H1 (cell line): ENCODE data around the gene NLN. TPM values are rescaled to one million over a fixed set of nuclear protein-coding genes. Genes with fewer than 3 reads are reported as not detected.

Experiments used
- CTCF ChIA-PET: fragments of 300-600 bp; sonication (Branson Sonifier 250); formaldehyde crosslinking; loops from one replicate; lab custom pipeline; 2021; ENCODE audit not compliant: partially characterized antibody; lab: Charles Lee
- POLR2A ChIA-PET: fragments of 300-600 bp; sonication (Branson Sonifier 250); formaldehyde crosslinking; loops from one replicate; lab custom pipeline; 2021; ENCODE audit warnings: inconsistent platforms; ENCODE audit not compliant: partially characterized antibody; lab: Charles Lee
- DNase-seq, 2 experiments: peaks; one replicate each; pipeline versions ENCODE4 v3.0.0 to v3.0.0-alpha.2; 2010 to 2022; ENCODE audit warnings: low spot score in 2 of 2, low read depth in 1 of 2, mixed read lengths in 1 of 2
- FAIRE-seq: peaks from 2 replicates; lab custom pipeline; 2011; peaks lifted over from hg19 to GRCh38; lab: Jason Lieb, UNC
- H2AFZ ChIP-seq: 2 replicates; pipeline ENCODE4 v1.8.1; 2012; ENCODE audit warnings: low read length, inconsistent platforms
- H2AK5ac ChIP-seq: 2 replicates; pipeline ENCODE4 v1.6.1; 2013; ENCODE audit warnings: low read depth, low read length
- H2BK120ac ChIP-seq: replicated peaks from 2 replicates; pipeline ENCODE3; 2013; ENCODE audit warnings: low read depth, low read length, inconsistent platforms
- H2BK12ac ChIP-seq: 2 replicates; pipeline ENCODE4 v1.6.1; 2013; ENCODE audit warnings: low read depth, low read length
- H2BK15ac ChIP-seq: 2 replicates; pipeline ENCODE4 v1.6.1; 2013; ENCODE audit warnings: low read length
- H2BK20ac ChIP-seq: 2 replicates; pipeline ENCODE4 v1.6.1; 2013; ENCODE audit warnings: low read length
- H2BK5ac ChIP-seq: 2 replicates; pipeline ENCODE4 v1.6.1; 2013; ENCODE audit warnings: low read depth, low read length
- H3K14ac ChIP-seq: 2 replicates; pipeline ENCODE4 v1.6.1; 2013; ENCODE audit warnings: inconsistent platforms; ENCODE audit not compliant: insufficient read length
- H3K18ac ChIP-seq: 2 replicates; pipeline ENCODE4 v1.6.1; 2013; ENCODE audit warnings: low read length; ENCODE audit errors: extremely low read depth
- H3K23ac ChIP-seq: 2 replicates; pipeline ENCODE4 v1.6.1; 2013; ENCODE audit warnings: inconsistent platforms; ENCODE audit not compliant: insufficient read length
- H3K23me2 ChIP-seq: 2 replicates; pipeline ENCODE4 v1.6.1; 2013; ENCODE audit warnings: low read depth, low read length
- H3K27ac ChIP-seq: 2 replicates; pipeline ENCODE4 v1.6.1; 2011; ENCODE audit warnings: low read depth, low read length, inconsistent platforms
- H3K27me3 ChIP-seq, 4 experiments: replicated peaks in 1 of 4; 1 replicate in 1 of 4; 2 replicates in 3 of 4; pipeline versions ENCODE4 v1.6.1 to v1.8.1; 2011 to 2013; ENCODE audit warnings: low read length in 3 of 4, mild to moderate bottlenecking in 3 of 4, inconsistent platforms in 2 of 4, mixed read lengths in 2 of 4, moderate library complexity in 1 of 4; ENCODE audit not compliant: control insufficient read depth in 3 of 4, insufficient read depth in 3 of 4; ENCODE audit errors: extremely low read depth in 1 of 4
- H3K36me3 ChIP-seq, 4 experiments: 2 replicates each; pipeline versions ENCODE4 v1.6.1 to v1.8.1; 2011 to 2013; ENCODE audit warnings: mild to moderate bottlenecking in 4 of 4, low read length in 3 of 4, moderate library complexity in 2 of 4, control low read depth in 1 of 4, inconsistent platforms in 1 of 4; ENCODE audit not compliant: insufficient read depth in 4 of 4, control insufficient read depth in 2 of 4
- H3K4ac ChIP-seq: replicated peaks from 2 replicates; pipeline ENCODE3; 2013; ENCODE audit warnings: low read length, low read depth, mixed read lengths, inconsistent platforms; ENCODE audit not compliant: insufficient read length
- H3K4me1 ChIP-seq, 4 experiments: replicated peaks in 1 of 4; 1 replicate in 1 of 4; 2 replicates in 3 of 4; pipeline versions ENCODE4 v1.6.1 to v1.8.1; 2011 to 2013; ENCODE audit warnings: low read length in 3 of 4, inconsistent platforms in 2 of 4, mixed read lengths in 1 of 4; ENCODE audit not compliant: insufficient read depth in 4 of 4, control insufficient read depth in 3 of 4
- H3K4me2 ChIP-seq, 2 experiments: 2 replicates each; pipeline versions ENCODE4 v1.6.1 to v1.8.1; 2011 to 2013; ENCODE audit warnings: low read depth in 2 of 2, low read length in 2 of 2, control low read depth in 1 of 2, inconsistent platforms in 1 of 2, mild to moderate bottlenecking in 1 of 2; ENCODE audit not compliant: insufficient read depth in 1 of 2
- H3K4me3 ChIP-seq, 4 experiments: fragments of 200-600, 300-600 bp in 1 of 4; sonication (generic), shearing (Covaris generic), sonication (Bioruptor Twin) in 1 of 4; 2 replicates each; pipeline versions ENCODE4 v1.5.1 to v1.8.1; 2011 to 2016; ENCODE audit warnings: low read length in 4 of 4, low read depth in 3 of 4, control low read depth in 2 of 4, inconsistent platforms in 2 of 4, mild to moderate bottlenecking in 2 of 4, mixed read lengths in 1 of 4, moderate library complexity in 1 of 4; ENCODE audit not compliant: insufficient read depth in 2 of 4; ENCODE audit errors: extremely low read depth in 1 of 4
- H3K56ac ChIP-seq: replicated peaks from 2 replicates; pipeline ENCODE3; 2013; ENCODE audit warnings: low read depth, mild to moderate bottlenecking, mixed read lengths, low read length, inconsistent platforms; ENCODE audit not compliant: insufficient read length
- H3K79me1 ChIP-seq: 2 replicates; pipeline ENCODE4 v1.6.1; 2013; ENCODE audit warnings: low read depth, low read length, control low read depth
- H3K79me2 ChIP-seq, 2 experiments: 2 replicates each; pipeline versions ENCODE4 v1.6.1 to v1.8.1; 2012 to 2013; ENCODE audit warnings: low read length in 2 of 2, mild to moderate bottlenecking in 2 of 2, inconsistent platforms in 1 of 2; ENCODE audit not compliant: insufficient read depth in 2 of 2, control insufficient read depth in 1 of 2
- H3K9ac ChIP-seq, 4 experiments: replicated peaks in 1 of 4; 1 replicate in 1 of 4; 2 replicates in 3 of 4; pipeline versions ENCODE4 v1.6.1 to v1.8.1; 2011 to 2013; ENCODE audit warnings: low read depth in 3 of 4, low read length in 3 of 4, control low read depth in 2 of 4, mild to moderate bottlenecking in 2 of 4, moderate library complexity in 2 of 4, inconsistent platforms in 1 of 4; ENCODE audit errors: extremely low read depth in 1 of 4
- H3K9me3 ChIP-seq, 2 experiments: 2 replicates each; pipeline versions ENCODE4 v1.6.1 to v1.8.1; 2012 to 2013; ENCODE audit warnings: mild to moderate bottlenecking in 2 of 2, moderate library complexity in 2 of 2, control low read depth in 1 of 2, inconsistent platforms in 1 of 2, low read depth in 1 of 2, low read length in 1 of 2, mixed read lengths in 1 of 2; ENCODE audit not compliant: insufficient read depth in 2 of 2
- H4K20me1 ChIP-seq, 2 experiments: replicated peaks in 1 of 2; 2 replicates each; pipeline versions ENCODE3 to v1.8.1; 2011 to 2013; ENCODE audit warnings: inconsistent platforms in 2 of 2, low read length in 2 of 2, mild to moderate bottlenecking in 1 of 2; ENCODE audit not compliant: insufficient read depth in 2 of 2, control insufficient read depth in 1 of 2
- H4K5ac ChIP-seq: 2 replicates; pipeline ENCODE4 v1.6.1; 2013; ENCODE audit warnings: low read length, low read depth, mixed read lengths, inconsistent platforms; ENCODE audit not compliant: insufficient read length
- H4K8ac ChIP-seq: 2 replicates; pipeline ENCODE4 v1.8.0; 2013; ENCODE audit warnings: mild to moderate bottlenecking, moderate library complexity, low read length, inconsistent platforms; ENCODE audit not compliant: insufficient read depth; ENCODE audit errors: extremely low read depth
- H4K91ac ChIP-seq: replicated peaks from 2 replicates; pipeline ENCODE3; 2013; ENCODE audit warnings: low read length, mixed read lengths, inconsistent platforms; ENCODE audit not compliant: insufficient read length
- ASH2L ChIP-seq: fragments of 200-600, 300-600 bp; sonication (generic); IDR thresholded peaks from one replicate; pipeline ENCODE4 v1.7.1; 2017; ENCODE audit warnings: low read length
- FOSL1 ChIP-seq: IDR thresholded peaks from 2 replicates; pipeline ENCODE4 v1.6.1; 2011; ENCODE audit warnings: mild to moderate bottlenecking, low read depth, low read length, moderate library complexity; ENCODE audit not compliant: insufficient read depth
- JUND ChIP-seq: IDR thresholded peaks from 2 replicates; pipeline ENCODE4 v1.6.1; 2011; ENCODE audit warnings: mild to moderate bottlenecking, improper control_type of control experiment, low read length
- RNF2 ChIP-seq: fragments of 200-900, 300-1000 bp; sonication (generic); IDR thresholded peaks from 2 replicates; pipeline ENCODE4 v1.7.1; 2016; ENCODE audit warnings: borderline replicate concordance, low read depth, mild to moderate bottlenecking, antibody characterized with exemption, low read length; ENCODE audit not compliant: poor library complexity, severe bottlenecking; ENCODE audit errors: missing control alignments
- TEAD4 ChIP-seq: IDR thresholded peaks from 2 replicates; pipeline ENCODE4 v1.6.1; 2012; ENCODE audit warnings: low read depth, low read length, inconsistent platforms, mixed read lengths
- WGBS, 2 experiments: shearing (Covaris generic) in 1 of 2; methylation state at CpG; one replicate each; pipeline versions ENCODE4 v1.1.6 to v1.1.7; 2013 to 2015; ENCODE audit warnings: low lambda C conversion rate in 2 of 2, mixed read lengths in 2 of 2, inconsistent platforms in 1 of 2, low coverage in 1 of 2, missing lambda C conversion rate in 1 of 2; ENCODE audit not compliant: insufficient replicate concordance in 2 of 2, insufficient coverage in 1 of 2, insufficient read length in 1 of 2; ENCODE audit errors: extremely low coverage in 1 of 2, missing lambda C conversion rate in 1 of 2; 5-methylcytosine and 5-hydroxymethylcytosine counted together
- polyA plus RNA-seq, 7 experiments: library from polyadenylated mRNA; depleted of rRNA in 3 of 7; stranded (reverse) in 5 of 7; unstranded in 2 of 7; fragments of >200 nt in 5 of 7; fragments of 200-250 nt in 2 of 7; gene quantifications; 1 replicate in 5 of 7; 2 replicates in 1 of 7; 4 replicates in 1 of 7; pipeline versions ENCODE4 v1.2.1 to v1.2.3, GENCODE V29; 2011 to 2013; ENCODE audit warnings: missing spikeins in 2 of 7, mixed read lengths in 2 of 7
- total RNA-seq: library from RNA; stranded (reverse); fragmentation: NEBNext Ultra II Directional; extraction: Animal tissue kit (Norgen Biotek cat#: 25700); gene quantifications from 2 replicates; pipeline ENCODE4 v1.2.1, GENCODE V29; 2021

Gene NLN
- total and polyA plus RNA-seq, 2 of the 8 experiments (the other 6 are each of a cell fraction or from before 2014, with no cell fraction given) = 46.7 to 192 TPM

- Histone ChIP-seq H2BK20ac (no peak overlapping the region), H2AFZ (no peak overlapping the region), H3K9me3 (no peaks in the 10 kb centered on the region), H4K8ac (no peak overlapping the region), H3K18ac (no peak overlapping the region), H3K27ac (no peak overlapping the region), H3K4me3 (no peak overlapping the region), H4K91ac (no peak overlapping the region), H4K20me1 (peaks cover 0 to 3% of the 10 kb centered on the region in 2 experiments), H3K4me1 (peaks cover 0 to 2% (median 0%) of the 10 kb centered on the region in 4 experiments; a peak in 2 of 7 replicates), H3K79me2 (no peaks in the 10 kb centered on the region), H4K5ac (no peak overlapping the region), H3K79me1 (no peaks in the 10 kb centered on the region), H3K4me2 (no peak overlapping the region), H3K9ac (no peak overlapping the region), H3K36me3 (no peaks in the 10 kb centered on the region; a peak in 2 of 8 replicates), H2BK15ac (no peak overlapping the region), H3K23me2 (no peaks in the 10 kb centered on the region), H2BK5ac (no peak overlapping the region), H3K27me3 (no peaks in the 10 kb centered on the region), H2BK12ac (no peak overlapping the region), H3K23ac (no peak overlapping the region), H2AK5ac (no peak overlapping the region), H3K4ac (no peak overlapping the region), H2BK120ac (no peak overlapping the region), H3K56ac (no peak overlapping the region), H3K14ac (no peak overlapping the region)
- ChIA-PET POLR2A (no interaction called here), CTCF (no interaction called here)
- FAIRE-seq (no peak), DNase-seq (no peak)
- TF ChIP-seq ASH2L = no peak
- no peak for TF ChIP-seq RNF2
- TF ChIP-seq FOSL1 = no peak
- TF ChIP-seq TEAD4 = no peak
- TF ChIP-seq JUND = no peak
- WGBS, 2 experiments = 87% methylated on average over 2 of the region's 2 CpGs; no CpG with 5 or more reads in 1 of the 2 experiments
These were observed 108.9 kb downstream of the NLN start for GRCh38 chr5:65830856-65831255.
